GDM1 (cell line): ENCODE results near the gene AVPR1B.

Experiments used
- DNase-seq: peaks from one replicate; lab custom pipeline; 2025; lab: John Stamatoyannopoulos, UW

AVPR1B gene

GRCh38 chr1:206112600-206113301 is 4.4 kb downstream of the AVPR1B start:
- no peak for DNase-seq

- no peak for DNase-seq
Measured at GRCh38 chr1:206111271-206111927, 5.8 kb downstream of the AVPR1B start.

- DNase-seq: no peak
Measured at GRCh38 chr1:206110820-206111219, 6.4 kb downstream of the AVPR1B start.

GRCh38 chr1:206110161-206110560 is 7.0 kb downstream of the AVPR1B start:
- DNase-seq: no peak

- no peak for DNase-seq
Measured at GRCh38 chr1:206109718-206110117, 7.5 kb downstream of the AVPR1B start.

- no peak for DNase-seq
Measured at GRCh38 chr1:206108635-206109034, 8.6 kb downstream of the AVPR1B start.

GRCh38 chr1:206107168-206107544 is 10.0 kb downstream of the AVPR1B start:
- no peak for DNase-seq

GRCh38 chr1:206106328-206107167 is 10.6 kb downstream of the AVPR1B start:
- DNase-seq: peak; percentile 76

- DNase-seq: no peak
Measured at GRCh38 chr1:206105464-206105995, 11.7 kb downstream of the AVPR1B start.

GRCh38 chr1:206103979-206104378 is 13.2 kb downstream of the AVPR1B start:
- DNase-seq: no peak

GRCh38 chr1:206102292-206102936 is 14.8 kb downstream of the AVPR1B start:
- DNase-seq: peak; percentile 59

- DNase-seq: no peak
Measured at GRCh38 chr1:206101351-206102045, 15.7 kb downstream of the AVPR1B start.

GRCh38 chr1:206100226-206100815 is 16.9 kb downstream of the AVPR1B start:
- DNase-seq: no peak

- DNase-seq: no peak
Measured at GRCh38 chr1:206098242-206098919, 18.8 kb downstream of the AVPR1B start.

GRCh38 chr1:206097381-206097780 is 19.8 kb downstream of the AVPR1B start:
- DNase-seq: no peak

- DNase-seq: no peak
Measured at GRCh38 chr1:206094024-206094423, 23.2 kb downstream of the AVPR1B start.

- DNase-seq: no peak
Measured at GRCh38 chr1:206089341-206089740, 27.8 kb downstream of the AVPR1B start.

- DNase-seq: no peak
Measured at GRCh38 chr1:206087091-206087490, 30.1 kb downstream of the AVPR1B start.

- no peak for DNase-seq
Measured at GRCh38 chr1:206083750-206084149, 33.4 kb downstream of the AVPR1B start.
